ENCODE results near the gene NR5A2.

NR5A2 gene

DNA sequence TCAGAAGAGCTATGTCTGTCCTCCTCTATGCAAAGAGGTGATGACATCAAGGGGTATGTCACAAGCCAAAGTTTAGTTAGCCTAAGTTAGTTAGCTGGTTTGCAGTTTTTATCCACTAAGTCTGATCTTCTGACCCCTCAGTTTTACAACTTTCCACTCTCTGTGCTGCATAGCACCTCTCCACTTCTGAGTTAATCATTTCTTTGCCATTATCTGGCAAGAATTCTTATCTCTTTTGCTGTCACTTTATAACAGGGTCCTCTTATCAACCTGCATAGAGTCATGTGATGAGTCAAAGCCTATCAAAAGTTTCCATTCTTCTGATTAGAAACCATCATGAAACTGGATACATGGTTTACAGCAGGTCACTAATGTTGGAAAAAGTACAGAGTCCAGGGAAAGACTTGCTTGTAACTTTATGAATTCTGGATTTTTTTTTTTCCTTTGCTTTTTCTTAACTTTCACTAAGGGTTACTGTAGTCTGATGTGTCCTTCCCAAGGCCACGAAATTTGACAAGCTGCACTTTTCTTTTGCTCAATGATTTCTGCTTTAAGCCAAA, at the start of gene NR5A2:
Gene NR5A2 (plus strand): TSS at position 447 of the 560 bp plus-strand sequence. CDS start 138 bp downstream, outside the sequence.
- no peak for DNase-seq

DNA sequence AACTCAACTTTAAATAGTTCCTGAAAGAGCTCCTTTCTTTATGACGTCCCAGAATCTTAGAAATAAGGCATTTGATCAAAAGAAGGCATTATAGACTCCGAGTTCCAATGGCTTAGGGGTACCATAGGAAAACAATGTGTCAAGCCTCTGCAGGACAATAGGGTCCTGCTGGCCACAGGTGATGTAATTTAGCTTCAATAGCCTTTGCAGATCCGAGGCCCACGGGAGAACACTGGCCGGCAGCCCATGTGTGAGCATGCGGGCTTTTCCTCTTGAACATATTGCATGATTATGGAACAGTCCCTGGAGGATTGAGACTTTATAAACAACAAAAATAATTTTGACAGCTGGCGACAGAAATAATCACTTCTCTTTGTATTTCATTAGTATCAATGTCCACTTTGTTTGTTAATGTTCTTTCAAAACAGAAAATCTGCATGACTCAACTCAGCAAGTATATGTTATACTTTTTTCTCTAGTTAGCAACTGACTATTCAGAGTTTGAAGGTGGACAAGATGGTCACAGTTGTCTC, 49.0 kb upstream of the NR5A2 start:
- DNase-seq, result no peak

DNA sequence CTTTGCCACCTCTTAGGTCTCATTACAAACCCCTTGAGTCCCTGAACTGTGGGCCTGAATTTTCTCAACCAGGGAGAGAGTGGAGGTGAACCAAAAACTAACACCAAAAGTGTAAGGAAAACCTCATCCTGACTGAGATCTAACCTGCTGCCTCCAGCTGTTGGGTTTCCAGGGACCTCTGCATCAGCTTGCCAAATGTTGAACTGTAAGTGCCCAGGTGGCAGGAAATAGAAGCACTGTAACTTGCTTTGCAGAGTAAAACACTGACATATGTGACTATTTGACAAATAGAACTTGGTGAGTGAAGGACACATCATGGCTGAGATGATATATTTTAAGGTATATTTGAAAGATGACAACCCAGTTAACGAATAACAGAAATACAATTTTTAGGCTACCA, 48.4 kb upstream of the NR5A2 start:
- no peak for DNase-seq

DNA sequence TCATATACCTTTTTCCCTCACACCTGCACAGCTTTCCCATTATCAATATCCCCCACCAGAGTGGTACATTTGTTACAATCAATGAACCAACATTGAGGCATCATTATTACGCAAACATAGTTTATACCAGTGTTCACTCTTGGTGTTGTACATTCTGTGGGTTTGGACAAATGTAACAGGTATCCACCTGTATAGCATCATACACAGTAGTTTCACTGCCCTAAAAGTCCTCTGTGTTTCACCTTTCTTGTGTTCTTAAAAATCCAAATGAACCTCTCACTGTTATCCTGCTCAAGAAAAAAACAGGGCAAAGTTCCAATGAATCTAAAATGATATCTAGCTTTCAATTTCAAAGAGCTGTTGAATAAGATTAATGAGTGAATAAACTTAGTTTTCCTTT, 45.9 kb upstream of the NR5A2 start:
- DNase-seq, result no peak

DNA sequence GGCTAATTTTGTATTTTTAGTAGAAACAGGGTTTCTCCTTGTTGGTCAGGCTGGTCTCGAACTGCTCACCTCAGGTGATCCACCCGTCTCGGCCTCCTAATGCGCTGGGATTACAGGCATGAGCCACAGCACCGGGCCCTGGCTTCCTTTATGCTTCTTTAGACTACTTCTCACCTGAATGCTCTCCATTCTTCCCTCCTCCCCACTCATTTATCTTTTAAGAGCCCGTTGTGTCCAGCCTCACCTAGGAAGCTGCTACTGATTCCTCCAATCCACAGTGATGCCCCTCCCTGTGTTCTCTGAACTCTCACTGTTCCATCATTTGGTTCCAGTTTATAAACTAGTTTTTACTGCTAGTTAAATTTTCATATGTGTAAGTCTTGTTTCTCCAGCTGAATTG, 44.9 kb upstream of the NR5A2 start:
- no peak for DNase-seq

DNA sequence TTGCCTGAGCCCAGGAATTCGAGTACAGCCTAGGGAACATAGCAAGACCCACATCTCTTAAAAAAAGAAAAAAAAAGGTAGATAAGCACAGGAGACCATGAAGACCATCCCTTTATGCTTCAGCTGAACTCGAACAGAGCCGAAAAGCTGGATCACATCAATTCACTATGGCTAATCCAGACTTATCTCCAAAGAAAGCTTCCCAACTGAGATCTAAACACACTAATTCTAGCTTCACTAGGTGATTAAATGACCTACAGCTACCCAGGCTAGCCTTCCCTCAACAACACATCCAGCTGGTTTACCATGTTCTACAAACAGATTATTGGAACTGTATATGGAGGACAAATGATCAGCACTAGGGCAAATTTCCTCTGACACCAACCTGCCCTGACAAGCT, 44.0 kb upstream of the NR5A2 start:
- no peak for DNase-seq

DNA sequence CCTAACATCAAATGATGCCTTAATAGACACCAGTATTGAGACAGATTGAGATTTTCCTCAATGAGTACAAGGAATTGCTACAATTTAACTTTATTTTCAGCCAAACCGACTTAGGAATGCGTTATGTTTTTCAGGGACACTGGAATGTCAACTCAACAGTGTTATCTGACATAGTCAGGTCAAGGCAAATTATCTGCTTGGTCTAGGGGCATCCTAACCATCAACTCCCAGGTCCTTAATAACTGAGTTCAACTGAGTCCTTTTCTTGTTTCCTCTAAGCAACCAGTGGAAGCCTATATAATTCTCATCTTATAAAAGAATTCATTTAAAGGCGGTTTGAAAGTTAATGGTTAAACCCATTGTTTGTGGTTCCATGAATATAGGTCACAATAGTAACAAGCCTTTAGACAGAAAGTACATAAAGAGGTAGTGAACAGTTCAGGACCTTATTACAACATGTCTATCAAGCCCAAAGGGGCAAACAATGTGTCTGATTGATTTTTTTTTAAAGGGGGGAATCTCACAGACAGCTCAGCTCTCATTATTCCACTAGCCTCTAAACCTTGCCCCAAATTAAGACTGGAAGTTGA, 32.3 kb upstream of the NR5A2 start:
- DNase-seq, result no peak

DNA sequence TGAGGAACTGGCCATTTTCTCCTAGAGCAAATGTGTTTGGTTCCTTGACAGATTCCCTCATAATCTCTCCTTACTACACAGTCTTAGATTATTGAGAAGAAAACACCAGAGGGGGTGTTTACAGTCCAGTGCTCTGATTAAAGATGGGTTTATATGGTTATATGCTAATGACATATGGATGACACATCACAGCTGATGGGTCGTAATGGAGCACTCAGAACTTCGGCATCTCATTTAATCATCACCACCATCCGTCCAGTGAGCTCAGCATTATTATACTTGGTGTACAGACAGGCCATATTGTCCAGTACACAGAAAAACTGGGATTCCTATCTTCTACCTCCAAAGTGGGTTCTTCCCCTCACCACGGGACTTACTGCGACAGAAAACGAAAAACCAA, 22.3 kb upstream of the NR5A2 start:
- no peak for DNase-seq

DNA sequence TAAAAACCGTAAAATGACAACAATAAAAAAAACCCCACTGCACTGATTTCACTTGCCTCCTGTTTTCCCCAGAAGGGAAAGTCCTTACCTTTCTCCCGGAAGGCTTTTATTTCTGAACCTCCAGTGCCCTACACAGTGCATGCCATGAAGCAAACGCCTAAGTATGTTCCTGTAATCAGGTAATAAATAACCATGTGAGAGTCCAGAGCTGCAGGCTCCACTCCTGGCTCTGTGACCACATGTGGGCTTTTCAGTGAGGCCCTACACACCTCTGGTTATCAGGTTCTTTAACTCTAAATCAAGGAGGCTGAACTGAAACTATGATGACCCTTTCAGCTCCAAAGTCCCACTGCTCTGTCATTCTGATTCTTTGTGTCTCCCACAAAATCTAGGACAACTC, 20.8 kb upstream of the NR5A2 start:
- no peak for DNase-seq

DNA sequence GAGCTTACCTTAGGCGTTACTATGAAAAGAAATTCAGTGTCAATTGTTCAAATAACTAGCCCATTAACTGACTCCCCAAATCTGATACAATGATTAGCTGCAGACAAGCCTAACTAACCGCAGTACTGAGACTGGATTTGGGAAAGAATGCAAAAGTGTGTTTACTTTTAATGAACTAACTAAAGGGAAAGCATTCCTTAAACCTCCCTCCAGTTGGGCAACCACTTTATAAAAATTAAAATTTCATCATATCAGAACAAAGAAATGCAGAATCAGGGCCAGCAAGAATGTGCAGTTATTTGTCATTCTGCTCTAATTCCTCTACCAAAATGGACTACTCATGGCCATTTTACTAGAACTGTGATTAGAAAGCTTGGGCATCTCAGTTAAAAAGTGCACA, 11.7 kb upstream of the NR5A2 start:
- DNase-seq, result no peak

DNA sequence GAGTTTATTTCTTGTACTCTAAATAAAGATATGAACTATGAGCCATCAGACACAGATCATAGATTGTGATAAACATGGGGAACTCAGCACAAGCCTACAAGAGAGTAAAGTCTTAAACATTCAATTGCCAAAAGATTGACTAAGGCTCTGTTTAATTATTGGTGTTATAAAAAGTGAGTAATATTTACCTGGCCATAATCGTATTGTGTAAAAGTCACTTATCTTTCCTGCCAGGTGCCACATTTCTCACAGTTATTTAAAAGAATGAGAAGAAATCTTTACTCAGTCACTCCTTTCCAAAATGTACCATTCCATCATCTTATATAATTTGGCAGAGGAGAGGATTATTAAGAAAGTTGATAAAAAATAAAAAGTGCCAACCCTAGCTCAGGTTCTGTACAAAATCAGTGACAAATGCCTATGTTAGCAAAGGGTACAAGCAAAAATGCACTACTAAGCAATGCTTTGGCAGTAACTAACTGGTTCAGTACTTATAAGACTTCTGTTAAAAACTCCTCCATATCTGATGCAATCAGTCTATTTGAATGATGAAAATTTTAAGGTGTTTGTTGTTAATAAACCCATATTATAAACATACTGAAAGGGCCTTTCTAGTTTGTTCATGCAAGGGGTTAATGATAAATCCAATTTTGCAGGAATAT, 5.8 kb upstream of the NR5A2 start:
- no peak for DNase-seq

DNA sequence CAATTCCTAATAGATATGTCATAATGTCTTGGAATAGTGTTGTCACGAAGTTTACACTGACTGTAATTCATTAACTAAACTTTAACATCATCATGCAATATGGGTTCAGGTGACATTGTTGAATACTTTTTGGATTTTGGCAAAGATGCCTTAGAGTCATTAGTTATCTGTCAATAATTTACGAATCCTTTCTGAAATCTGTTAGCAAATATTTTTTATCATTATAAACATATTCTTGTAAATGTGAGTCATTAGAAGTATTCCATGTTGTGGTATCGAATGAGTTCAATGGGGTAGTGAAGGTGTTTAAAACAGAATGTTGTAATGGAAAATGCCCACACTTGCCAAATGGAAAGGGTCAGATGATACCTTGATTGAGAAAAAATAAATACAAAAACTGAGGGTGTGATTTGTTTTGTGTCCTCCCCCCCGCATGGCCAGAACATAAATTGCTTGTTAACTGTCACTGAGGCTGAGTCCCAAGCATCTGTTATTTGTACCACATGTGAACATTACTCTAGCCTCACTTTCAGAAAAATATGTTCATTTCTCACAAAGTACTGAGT, 5.2 kb upstream of the NR5A2 start:
- no peak for DNase-seq

DNA sequence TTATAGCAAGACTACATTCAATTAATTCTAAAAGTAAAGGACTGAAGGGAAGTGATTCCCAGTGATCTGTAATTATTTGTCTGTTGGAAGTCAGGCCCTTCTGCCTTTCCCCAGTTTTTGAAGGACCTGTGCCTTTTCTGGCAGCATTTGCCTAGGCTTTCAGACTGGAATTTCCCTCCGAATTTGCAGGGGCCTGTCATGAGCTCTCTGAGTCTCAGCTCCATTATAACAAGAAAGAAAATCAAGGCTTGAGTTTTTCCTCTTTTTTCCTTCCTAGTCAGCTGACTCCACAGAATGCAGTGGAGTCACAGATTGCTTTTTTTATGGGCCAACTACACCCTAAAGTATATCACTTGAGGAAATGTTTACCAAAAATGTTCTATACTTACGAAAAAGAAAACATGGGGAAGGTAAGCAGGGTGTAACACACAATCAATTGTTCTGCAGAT, 1.1 kb downstream of the NR5A2 start:
- DNase-seq, result no peak

DNA sequence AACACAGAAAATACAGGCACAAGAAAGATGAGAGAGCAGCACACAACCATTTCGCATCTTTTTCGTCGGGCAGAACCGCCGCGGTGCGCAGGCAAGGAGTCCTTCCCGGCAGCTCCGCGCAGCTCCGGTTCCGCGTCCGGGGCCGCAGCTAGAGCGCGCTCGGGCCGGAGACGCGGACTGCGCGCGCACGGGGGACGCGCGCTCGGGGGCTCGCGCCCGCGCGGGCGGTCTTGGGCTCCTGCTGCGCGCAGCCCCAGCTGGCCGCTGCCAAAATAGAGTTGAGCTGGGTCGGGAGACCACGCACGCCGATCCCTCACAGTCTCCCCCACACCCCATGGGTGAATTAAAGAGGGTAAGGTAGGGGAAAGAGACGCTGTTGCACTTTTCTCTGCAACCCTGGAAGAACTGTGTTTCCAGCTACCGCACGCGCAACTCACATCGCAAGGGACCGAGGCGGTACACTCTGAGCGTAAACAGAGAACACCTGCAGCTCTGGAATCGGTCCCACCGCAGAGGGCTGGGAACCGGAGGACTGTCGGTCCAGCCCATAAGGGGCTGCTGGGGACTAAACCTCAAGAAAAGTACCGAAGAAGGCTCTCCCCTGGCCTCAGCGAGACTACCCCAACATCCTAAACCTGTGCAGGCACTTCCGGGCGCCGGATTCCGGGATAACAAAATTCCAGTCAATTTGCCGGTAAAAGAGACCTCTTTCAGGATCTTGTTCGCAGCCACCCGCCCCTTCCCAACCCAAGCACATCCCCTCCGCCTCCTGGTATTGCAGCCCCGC, 1.7 kb downstream of the NR5A2 start:
- peak; percentile 43 for DNase-seq

DNA sequence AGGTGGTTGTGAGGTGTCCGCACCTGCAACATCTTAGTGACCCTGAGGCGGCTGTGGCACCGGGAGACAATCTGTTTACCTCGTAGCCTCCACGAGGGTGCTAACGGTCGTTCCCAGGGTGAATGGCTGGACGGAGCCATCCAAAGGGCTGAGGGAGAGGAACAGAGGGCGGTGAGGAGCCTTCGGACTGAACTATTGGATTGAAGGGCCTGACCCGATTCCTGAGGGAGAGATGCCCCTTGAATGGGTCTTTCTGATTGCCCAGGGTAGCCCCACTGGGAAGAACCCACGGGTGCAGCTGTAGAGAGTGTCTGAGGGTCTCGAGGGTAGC, 2.3 kb downstream of the NR5A2 start:
- DNase-seq, result no peak

DNA sequence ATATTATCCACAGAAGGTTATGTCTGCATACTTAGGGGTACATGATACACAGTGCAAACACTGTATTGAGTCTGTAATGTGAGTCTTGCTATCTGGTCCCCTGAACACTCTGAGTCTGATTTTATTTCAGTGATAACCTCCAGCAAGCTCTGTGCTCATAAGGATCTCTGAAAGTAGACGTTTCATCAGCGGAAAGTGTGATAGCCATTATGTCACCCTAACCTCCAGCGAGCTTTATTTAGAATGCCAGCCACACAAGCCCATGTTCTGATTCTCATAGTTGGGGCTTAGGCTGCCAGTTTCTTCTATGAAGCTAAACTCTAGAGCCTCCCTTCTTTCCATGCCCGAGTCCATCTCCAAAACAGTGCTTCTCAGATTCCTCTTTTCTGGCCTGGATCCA, 3.3 kb downstream of the NR5A2 start:
- no peak for DNase-seq

DNA sequence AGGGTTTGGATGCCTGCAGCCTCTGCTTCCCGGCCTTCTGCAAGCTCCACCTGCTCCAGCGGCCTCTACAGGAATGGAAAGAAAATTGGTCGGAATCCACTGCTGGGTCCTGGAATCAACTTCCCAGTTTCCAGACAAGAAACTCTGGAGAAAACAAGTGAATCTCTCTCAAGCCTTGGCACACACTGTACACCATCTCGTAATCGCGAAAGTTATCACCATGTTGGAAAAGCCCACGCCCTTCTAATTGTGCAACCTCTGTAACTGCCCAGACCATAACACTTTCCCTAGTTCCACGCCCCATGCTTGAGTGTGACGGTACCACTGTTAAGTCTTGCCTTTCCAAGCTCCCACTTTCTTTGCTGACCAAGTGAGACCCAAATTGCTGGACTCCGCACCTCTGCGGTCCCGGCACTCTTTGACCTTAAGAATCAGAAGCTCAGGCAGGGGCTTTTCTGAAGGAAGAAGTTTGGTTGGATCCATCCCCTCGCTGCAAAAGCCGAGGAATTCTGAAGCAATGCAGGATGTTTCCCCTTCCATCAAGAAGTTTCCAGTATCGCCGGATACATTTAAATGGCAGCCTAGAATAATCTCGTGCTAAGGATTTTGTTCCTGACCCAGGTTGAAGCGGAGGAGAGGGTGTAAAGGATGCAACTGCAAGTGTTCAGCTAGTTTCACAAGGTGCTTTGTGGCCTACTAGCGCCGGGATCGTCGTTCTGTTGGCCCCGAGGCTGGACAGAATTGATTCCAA, 6.2 kb downstream of the NR5A2 start:
- DNase-seq, result no peak

DNA sequence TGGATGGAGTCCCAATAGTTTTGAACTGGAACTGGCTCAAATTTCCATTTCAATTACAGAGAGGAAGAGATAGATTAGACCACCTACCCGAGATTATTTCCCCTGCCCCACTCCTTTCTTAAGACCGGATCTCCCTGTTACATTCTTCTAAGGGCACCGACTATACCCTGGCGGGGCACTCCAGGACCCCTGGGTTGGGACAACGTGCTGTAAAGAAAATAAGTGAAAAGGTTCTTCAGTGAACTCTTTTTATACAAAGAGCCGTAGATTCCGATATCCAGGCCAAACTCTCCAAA, 6.7 kb downstream of the NR5A2 start:
- no peak for DNase-seq

DNA sequence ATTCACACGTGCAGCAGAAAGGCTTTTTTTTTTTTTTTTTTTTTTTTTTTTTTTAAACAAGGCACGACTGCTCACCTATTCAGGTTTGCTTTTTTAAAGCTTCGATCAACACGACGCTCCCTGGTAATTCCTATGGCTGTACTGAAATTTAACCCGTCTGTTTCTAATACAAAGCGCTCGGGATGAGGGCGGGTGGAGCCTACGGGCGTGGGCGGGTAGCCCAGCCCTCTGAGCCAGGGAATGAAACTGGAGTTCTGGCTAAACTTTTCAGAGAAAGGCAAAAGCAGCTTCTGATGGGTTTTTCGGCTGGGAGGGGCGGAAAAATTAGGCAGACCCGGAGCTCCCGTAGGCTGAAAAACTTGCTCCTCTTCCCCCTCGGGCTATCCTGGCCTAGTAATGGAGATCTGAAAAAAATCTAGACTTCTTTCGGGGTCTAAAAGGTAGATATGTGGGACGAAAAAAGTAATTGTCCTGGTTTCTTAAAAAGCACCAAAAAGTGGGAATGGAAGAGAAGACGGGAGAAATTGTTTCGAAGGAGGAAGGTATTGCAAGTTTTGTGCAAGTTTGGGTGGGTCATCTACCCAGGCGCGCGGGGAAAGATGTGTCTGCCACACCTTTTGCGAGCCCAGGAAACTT, 7.4 kb downstream of the NR5A2 start:
- no peak for DNase-seq

DNA sequence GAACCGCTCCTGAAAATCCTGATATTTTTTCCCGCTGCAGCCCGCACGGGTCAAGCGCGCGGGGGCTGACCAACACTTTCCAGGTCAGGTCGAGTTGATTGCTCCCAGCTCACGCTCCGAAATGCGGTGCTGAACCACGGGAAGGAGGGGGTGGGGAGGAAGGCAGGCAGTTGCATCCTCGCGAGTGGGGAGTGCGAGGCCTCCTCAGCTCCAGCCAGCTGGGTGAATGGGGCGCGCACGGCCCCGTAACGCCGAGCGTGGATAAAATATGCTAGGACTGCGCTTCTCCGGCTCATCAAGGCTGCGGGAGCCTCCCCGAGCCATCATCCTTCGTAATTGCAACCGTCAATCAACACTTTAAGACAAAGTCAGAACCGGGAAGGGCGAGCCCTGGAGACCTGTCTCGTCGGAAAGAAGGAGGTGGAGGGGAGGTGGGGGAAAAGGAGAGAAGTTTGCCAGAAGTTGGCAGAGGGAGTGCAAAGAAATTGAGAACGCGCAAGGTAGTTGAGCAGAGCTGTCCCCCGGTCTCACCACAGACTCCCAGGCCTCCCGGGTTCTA, 8.0 kb downstream of the NR5A2 start:
- DNase-seq, result no peak

DNA sequence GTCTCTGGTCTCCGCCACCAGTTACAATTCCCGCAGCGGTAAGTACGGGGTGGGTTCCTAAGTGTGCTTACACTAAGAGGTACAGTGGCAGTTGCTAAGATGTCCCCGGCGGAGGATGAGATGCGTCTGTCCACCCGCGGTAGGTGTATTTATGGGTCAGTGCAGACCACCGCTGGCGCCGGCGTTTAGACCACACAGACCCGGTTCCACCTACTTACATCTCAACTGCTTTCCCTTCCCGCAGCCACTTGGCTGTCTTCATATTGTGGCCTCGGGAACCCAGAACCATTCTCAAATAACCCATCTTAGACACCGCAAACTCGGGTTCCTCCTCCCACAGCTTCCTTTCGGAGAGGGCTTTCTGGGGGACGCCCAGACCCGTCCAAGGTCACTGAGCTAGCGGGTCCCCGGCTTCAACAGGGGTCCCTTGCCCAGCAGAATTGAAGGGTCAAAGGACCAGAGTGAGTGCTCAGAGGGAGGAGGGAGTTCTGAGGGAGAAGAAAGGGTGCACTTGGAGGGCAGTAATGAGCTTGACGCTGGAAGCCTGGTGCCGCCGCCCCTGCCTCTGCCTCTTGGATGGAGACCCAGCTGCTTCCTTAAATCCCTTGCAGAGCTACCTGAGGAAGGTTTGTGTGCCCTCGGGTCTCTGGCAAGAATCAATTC, 8.6 kb downstream of the NR5A2 start:
- DNase-seq, result no peak
